GM23248 (cell line): ENCODE results near the gene ARMS2.

ENCODE experiments used
- EZH2 ChIP-seq: fragments of 200-600 bp; sonication (generic); IDR thresholded peaks from 2 replicates; pipeline ENCODE4 v1.6.1; 2018; ENCODE audit warnings: antibody characterized with exemption, mild to moderate bottlenecking; ENCODE audit not compliant: insufficient read depth, poor library complexity, severe bottlenecking
- EZH2phosphoT487 ChIP-seq: fragments of 200-600 bp; sonication (generic); IDR thresholded peaks from 2 replicates; pipeline ENCODE4 v1.6.1; 2018; ENCODE audit warnings: antibody characterized with exemption, moderate library complexity, mild to moderate bottlenecking, low read depth; ENCODE audit not compliant: insufficient read depth

GRCh38 chr10:122494833-122495232 lies 40.4 kb downstream of the ARMS2 start:
- TF ChIP-seq EZH2 (no peak), EZH2phosphoT487 (no peak)
